ENCODE measurements around the gene PEX16. TPM values are rescaled to one million over a fixed set of nuclear protein-coding genes. Genes with fewer than 3 reads are reported as not detected.

PEX16 gene
- total RNA-seq, 1 donor from 2014 or later, result 22.6 TPM

- ATAC-seq, result peak; percentile 93
Measured at GRCh38 chr11:45872651-45873356, 44.9 kb downstream of the PEX16 start.

- ATAC-seq, result no peak
Measured at GRCh38 chr11:45871638-45872037, 46.0 kb downstream of the PEX16 start.

DNA sequence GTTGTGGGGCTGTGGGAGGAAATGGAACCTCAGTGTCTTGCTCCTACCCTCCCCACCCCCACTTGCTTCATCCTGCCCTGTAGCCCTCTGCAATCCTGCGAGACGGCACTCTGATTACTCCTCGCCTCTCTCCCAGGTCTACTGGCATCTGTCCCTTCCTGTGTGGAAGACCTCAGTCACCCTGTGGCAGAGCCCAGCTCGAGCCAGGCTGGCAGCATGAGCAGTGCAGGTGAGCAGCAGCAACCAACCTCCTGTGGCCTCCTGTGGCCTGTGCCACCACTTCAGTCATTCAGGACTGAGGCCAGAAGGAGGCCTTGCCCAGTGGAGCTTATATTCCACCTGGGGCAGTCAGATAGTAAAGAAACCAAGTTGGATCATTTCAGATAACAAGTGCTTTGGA lies 47.0 kb downstream of the PEX16 start:
- ATAC-seq, result no peak

DNA sequence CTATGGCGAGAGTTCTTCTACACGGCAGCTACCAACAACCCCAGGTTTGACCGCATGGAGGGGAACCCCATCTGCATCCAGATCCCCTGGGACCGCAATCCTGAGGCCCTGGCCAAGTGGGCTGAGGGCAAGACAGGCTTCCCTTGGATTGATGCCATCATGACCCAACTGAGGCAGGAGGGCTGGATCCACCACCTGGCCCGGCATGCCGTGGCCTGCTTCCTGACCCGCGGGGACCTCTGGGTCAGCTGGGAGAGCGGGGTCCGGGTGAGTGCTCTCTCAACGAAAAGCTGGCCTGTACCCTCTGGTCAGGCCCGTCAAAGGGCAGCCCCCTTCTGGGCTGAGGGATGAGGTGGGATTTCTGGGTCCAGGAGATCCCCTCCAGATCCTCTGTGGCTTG lies 48.1 kb downstream of the PEX16 start:
- no peak for ATAC-seq

DNA sequence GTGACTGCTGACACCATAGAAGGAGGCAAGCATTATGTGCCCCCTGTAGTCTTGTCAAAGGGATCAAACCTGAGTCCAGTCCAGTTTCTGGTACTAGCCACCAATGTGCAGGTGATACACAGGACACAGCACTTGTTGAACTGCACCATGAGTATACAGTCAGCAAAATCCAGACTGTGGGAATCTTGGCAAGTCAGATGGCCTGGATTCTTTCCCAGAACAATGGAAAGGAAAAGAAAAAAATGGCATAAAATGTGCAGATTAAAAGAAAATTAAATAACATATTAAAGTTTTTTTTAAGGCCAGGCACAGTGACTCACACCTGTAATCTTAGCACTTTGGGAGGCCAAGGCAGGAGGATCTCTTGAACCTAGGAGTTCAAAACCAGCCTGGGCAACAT lies 53.6 kb downstream of the PEX16 start:
- no peak for ATAC-seq

DNA sequence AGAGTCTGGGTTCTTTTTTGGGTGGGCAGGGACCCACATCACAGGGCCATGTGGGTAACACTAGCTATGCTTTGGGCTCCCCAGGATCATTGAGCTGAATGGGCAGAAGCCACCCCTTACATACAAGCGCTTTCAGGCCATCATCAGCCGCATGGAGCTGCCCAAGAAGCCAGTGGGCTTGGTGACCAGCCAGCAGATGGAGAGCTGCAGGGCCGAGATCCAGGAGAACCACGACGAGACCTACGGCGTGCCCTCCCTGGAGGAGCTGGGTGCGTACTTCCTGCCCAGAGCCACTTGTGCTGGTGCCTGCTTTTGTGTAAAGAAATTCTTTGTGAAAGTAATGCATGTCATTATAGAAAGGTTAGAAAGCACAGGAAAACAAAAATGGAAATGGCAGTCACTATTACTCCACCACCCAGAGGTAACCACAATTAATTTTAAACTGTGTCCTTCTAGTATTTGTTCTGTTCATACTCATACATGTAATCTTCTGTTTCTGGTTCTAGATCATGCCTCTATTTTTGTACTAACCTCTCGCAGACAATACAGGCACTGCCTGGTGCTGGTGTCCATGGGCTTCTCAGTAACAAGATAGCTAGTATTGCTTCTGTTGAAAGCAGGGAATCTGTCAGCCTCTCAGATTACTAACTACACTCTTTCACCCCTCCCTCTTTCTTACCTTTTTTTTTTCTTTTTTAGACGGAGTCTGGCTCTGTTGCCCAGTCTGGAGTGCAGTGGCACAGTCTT lies 56.7 kb downstream of the PEX16 start:
- no peak for ATAC-seq

DNA sequence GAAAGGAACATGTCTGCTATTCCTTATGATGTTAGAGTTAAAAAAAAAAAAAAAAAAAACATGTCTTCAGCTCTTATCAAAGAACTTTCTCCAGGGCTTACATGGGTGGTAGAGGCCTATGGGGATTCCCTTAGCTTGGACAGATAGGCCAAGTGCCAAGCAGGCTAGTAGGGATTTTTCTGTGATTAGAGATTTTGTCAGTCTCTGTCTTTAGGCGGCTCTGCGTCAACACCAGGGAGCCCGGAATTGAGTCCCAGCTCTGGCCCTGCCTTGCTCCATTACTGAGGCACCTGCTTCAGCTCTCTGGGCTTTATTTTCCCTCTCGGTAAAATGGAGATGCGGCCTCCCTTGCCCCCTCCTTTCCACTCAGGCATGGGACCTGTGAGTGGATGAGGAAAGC lies 57.3 kb downstream of the PEX16 start:
- ATAC-seq, result no peak

Other genes starting within 250 kb of the PEX16 start
- 22.8 TPM for gene SLC35C1, start 112.7 kb downstream of the PEX16 start, total RNA-seq
- 6.6 TPM for gene CRY2, start 70.4 kb downstream of the PEX16 start, total RNA-seq
- 1.1 TPM for gene MAPK8IP1, start 32.2 kb downstream of the PEX16 start, total RNA-seq
- gene FREY1, start 10.6 kb downstream of the PEX16 start, total RNA-seq, result 0.56 TPM
- gene LARGE2, start 4.8 kb upstream of the PEX16 start, total RNA-seq, result 30.4 TPM
- gene PHF21A, start 203.6 kb upstream of the PEX16 start, total RNA-seq, result 17.2 TPM